GM18907 (cell line): ENCODE measurements around the gene HINT3.
A peak's percentile ranks its signal among the peaks of the same experiment; 100 is the strongest.
"Not testable (repeated sequence)": the region's sequence is repeated elsewhere in the genome, so short reads cannot be mapped to it uniquely, and the experiment has no call there.

ENCODE experiments used
- ATAC-seq: cut with Tn5 transposase; IDR thresholded peaks from one replicate; pipeline ENCODE4 v1.9.1; 2021; ENCODE audit warnings: mild to moderate bottlenecking, moderate library complexity; ENCODE audit not compliant: unreplicated experiment

The HINT3 gene

DNA sequence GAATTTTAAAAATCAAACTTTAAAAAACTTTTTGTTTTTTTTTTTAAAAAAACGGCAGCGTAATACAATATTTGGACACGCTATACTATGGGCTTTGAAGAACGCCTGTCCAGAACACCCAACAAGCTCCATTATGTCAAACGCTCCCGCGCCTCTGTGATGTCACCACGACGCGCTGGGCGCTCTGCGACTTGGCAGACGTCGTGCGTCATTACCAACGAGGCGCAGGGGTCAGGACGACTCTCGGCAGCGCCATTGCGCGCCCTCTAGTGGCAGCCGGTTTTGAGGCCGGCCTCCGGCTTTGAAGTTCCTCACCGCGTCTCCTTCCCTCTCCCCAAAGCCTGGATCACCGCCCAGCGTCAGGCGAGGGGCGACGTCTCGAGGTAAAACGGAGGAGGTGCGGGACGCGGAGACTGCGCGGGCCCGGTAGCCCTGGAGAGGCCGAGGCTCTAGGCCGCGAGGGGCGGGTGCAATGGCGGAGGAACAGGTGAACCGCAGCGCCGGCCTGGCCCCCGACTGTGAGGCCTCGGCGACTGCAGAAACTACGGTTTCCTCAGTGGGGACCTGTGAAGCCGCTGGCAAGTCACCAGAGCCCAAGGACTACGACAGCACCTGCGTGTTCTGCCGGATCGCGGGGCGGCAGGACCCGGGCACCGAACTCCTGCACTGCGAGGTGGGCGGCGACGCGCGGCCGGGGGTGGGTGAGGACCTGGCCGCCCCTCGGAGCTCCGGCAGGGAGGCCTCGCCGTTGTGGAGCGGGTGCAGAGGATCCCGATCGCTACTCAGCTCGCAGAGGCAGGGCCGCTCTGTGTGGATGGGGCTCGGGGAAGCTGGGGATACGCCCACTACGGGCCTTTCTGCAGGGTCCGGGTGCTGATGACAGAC lies at the start of gene HINT3:
TSS of gene HINT3 (plus strand) at position 265 of the 885 bp plus-strand sequence. CDS start at position 473, 208 bp downstream.
- ATAC-seq = peak; percentile 92

DNA sequence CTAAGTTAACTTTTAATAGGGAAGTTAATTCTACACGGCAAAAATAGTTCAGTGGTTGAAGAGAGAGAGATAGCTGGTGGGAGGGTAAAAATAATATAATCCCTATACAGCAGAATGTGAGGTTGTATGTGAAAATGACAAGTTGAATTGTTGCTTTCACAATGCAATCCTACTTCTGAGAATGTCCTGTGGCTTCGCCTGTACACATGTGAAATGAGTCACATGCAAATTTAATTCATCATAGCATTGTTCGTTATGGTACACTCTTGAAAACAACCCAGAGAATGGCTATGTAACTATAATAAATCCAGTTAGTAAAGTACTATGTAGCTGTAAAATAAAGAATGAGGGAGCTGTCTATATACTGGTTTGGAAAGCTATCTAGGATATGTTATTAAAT lies 46.0 kb upstream of the HINT3 start:
- ATAC-seq = peak; percentile 98

DNA sequence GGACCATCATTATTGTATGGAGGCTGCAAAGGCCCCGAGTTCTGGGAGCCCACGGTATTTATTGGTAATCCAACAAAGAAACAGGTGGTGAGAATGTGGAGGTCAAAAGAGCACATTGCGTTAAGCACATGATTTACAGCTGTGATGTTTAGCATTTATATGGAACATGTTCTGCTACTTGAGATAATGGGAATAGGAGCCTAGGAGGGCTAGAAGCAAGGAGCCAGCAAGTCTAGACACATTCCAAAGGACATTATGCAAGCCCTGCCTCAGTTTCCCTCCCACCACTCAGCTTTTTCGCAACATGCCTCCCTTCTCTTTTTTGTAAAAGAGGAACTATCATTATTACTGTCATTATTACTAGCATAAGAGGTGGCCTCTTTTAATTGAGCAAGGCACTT lies 45.5 kb upstream of the HINT3 start:
- ATAC-seq = not testable (repeated sequence)

DNA sequence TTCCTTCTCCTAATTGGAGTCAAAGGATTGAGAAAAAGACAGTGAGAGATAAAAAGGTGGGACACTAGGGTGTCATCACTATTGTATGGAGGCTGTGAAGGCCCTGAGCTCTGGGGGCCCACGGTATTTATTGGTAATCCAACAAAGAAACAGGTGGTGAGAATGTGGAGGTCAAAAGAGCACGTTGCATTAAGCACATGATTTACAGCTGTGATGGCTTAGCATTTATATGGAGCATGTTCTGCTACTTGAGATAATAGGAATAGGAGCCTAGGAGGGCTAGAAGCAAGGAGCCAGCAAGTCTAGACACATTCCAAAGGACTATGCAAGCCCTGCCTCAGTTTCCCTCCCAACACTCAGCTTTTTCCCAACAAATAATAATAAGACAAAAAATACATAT lies 44.1 kb upstream of the HINT3 start:
- ATAC-seq = not testable (repeated sequence)

DNA sequence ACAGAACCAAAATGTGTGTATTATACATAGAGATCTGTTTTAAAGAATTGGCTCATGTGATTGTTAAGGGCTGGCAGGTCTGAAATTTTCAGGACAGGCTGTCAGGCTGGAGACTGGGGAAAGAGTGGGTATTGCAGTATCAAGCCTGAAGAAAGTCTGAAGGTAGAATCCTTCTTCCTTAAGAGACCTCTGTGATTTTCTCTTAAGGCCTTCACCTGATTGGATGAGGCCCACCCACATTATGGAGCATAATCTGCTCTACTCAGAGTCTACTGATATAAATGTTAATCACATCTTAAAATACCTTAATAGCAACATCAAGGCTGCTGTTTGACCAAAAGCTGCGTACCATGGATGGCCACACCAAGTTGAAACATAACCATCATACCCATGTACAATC lies 43.4 kb upstream of the HINT3 start:
- no peak for ATAC-seq

DNA sequence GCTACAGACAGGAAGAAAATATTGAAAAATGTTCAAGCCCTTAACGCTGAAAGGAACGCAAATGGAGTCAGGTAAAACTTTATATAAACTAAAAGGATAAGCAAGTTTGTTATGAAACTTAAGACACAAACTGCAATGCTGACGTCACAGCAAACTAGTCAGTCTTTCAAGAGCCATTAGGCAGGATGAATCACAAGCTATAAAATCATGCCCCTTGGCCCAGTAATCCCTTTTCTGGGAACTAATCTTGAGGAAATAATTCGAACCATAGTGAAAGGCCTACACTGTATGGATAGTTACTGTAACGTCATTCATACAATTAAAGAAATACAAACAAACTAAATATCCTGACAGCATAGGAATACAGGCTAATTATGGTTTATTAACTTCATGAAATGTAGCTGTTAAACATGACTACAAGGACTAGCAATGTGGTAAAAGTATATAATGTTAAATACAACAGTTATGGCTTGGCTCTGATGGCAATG lies 42.7 kb upstream of the HINT3 start:
- no peak for ATAC-seq

DNA sequence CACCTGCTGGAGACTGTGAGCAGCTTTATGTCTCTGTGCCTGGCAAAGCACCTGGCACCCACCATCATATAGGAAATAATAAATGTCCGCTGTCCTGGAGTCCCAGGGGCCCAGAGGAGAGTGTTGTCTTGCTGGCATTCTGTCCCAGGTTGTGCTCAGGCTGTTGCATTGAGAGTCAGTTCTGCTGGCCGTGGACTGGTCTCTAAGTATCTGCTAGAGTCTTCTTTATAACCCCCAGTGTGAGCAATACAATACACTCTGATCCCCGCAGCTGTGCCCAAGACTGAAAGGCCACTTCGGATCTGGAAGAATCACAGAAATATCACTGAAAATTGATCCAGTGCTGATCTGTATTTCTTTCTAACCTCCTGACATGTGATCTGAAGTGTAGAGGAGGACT lies 38.3 kb upstream of the HINT3 start:
- ATAC-seq = no peak

DNA sequence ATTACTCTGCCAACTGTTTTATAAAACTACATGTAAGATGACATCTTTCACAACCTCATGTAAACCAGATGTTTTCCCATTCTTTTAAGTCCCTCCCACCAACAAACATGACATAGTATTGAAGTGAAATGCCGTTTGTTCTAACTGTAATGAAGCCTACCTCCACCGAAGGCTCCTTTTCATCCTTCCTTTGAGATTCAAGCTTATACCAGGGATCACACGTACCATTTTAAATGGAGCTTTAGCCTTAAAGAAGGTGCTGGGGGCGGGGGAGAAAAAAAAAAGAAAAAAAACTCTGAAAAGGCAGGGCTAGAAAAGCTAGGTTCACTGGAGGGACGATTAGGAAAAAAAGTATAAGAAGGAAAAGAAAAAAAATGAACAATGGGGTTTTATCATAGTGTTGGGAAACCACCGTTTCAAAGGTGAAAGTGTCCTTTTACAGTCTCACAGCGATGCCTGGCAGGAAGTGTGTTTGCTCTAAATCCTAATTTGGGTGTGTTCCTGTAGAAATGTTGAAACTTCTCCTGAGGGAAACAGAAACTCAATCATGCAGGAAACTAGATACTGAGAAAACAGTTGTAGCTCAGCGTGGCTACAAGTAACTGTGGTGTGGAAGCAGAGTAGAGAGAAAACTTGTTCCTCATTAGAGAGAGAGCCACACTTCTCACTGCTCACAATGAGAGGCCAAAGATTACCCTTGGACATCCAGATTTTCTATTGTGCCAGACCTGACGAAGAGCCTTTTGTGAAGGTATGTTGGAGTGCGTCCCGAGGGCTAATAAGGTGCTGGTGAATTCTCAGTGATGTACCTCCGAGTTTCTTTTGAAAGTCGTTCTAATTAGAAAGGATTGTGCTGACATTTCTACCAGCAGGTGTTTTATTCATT lies 37.6 kb upstream of the HINT3 start:
- ATAC-seq = peak; percentile 97

DNA sequence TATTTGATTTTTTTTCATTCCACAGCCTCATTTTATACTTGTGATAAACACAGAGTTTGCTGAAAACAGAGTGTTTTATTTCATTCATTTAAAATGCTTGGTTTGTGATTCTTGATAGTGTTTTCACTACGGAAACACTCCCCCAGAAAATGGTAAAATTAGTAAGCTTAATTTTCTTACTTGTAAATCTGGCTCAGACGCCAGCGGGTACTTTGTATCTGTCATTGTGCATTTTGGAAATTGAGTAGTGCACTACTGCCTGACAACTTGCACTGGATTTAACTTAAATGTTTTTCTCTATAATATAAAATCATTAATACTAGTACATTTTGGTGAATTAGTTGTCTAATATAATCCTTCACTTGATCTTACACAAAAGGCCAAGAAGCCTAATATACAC lies 37.0 kb upstream of the HINT3 start:
- ATAC-seq = no peak

DNA sequence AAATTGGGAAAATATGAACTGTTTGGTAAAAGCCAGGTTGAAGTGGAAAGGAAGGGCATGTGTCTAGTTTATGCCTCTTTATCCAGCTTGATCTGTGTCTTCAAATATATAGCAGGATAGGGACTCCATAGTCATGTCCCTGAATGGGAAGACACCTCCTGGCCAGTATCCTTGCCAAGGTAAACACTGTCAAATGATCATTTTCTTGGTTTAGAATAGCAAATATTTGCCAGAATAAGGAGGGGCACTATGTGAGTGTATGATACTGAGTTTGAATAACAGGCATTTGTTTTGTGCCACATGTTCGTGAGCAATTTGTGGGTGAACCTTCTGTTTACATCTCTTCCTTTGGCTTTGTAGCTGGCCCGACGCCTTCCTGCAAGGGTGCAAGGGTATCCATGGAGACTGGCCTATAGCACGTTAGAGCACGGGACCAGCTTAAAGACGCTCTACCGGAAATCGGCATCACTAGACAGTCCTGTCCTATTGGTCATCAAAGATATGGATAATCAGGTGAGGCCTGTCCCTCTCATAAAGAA lies 34.2 kb upstream of the HINT3 start:
- ATAC-seq = no peak

DNA sequence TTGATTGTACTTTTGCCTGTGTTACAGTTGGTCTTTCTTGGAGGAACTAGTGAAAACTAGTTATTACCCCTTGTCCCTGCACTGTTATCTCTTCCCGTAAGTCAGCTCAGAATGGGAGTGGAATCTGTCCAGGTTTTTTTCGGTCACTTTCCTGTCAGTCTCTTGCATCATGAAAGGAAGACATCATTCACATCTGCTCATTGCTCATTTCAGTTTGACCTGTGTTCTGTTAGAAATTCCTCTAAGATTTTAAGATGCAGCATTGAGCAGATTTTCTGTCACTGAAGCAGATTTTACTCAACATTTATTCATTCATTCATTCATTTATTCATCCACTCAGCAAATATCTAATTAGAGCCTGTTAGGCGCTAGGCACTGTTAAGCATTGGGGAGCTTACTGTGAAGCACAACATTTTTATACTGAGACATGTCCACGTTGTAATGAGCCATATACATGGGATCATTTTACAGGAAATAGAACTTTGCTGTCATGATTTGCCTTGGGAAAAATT lies 33.1 kb upstream of the HINT3 start:
- ATAC-seq = no peak

DNA sequence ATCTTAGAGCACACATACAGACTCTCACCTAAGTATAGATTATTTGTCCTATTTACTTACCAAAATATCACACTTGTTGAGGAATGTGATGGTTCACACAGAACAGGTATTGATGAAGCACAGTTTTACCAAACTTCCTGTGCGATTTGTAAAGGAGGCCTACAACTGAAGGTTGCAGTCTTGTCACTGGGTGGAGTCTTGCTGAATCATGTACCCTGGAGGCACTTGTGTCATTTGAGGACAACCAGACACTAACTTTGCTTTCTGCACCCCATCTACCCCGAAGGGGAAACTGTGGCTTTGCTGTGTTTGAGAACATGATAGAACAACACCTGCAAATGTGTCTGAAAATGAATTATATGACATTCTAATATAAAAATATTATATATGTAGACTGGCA lies 32.4 kb upstream of the HINT3 start:
- no peak for ATAC-seq

DNA sequence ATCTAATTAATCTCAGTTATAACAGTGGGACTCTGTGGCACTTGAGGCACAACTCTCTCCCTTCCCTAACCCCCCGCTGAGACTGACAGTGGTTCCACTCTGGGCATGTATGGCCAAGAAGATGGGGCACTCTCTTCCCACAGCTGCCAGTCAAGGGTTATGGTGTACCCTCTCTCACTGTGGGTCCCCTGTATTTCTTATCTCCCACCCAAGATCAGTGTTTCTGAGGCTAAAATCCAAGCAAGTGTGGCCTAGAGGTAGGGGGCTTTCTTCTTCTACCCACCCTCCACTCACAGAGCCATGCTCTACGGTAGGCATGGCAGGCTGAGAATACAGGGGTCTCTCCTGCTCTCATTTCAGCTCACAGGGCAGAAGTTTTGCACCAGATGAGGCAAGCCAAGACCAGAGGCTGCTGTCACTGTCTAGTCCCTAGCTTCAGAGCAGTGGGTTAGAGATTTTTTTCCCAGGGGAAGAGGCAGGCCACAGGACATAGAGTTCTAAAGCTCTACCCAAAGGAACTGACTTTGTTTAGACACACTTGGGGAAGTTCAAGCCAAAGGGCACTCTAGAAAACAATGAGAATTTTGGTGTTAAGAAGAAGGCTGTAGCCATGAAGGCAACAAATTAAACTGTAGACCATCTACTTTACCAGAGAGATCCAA lies 31.7 kb upstream of the HINT3 start:
- ATAC-seq = no peak

DNA sequence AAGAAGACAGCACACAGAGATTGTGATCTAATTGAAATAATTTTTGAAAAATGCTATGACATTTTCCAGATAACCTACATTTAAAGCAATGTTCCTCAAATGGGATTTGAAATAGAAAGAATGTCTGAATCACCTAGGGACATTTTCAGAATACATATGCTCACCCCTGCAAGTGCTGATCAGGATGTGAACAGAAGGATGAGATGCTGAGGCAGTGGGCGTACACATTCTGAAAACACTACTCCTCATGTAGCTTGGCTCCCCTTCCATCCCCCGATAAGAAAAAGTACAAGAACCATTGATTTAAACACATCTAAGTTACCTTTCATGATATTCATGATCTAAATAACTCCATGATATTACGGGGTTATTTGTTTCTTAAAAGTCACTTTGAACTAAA lies 29.9 kb upstream of the HINT3 start:
- ATAC-seq = no peak

DNA sequence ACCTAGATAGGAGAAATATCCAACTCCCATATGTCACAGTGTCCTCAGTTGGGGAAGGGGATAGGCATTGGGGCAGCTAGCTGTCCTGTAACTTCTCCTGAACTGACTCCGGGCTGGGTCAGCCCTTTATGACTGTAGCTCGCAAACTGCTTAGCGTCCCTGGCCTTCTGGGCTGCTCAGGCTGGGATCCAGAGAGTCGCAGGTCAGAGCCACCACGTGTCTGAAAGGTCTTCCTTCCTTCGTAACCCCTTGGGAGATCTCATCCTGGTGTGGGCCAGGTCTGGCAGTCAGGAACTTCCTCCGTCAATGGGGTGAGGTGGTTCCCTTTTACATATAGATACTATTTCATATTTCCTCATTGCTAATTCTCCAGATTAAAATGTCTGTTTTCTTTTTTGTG lies 28.8 kb upstream of the HINT3 start:
- no peak for ATAC-seq

DNA sequence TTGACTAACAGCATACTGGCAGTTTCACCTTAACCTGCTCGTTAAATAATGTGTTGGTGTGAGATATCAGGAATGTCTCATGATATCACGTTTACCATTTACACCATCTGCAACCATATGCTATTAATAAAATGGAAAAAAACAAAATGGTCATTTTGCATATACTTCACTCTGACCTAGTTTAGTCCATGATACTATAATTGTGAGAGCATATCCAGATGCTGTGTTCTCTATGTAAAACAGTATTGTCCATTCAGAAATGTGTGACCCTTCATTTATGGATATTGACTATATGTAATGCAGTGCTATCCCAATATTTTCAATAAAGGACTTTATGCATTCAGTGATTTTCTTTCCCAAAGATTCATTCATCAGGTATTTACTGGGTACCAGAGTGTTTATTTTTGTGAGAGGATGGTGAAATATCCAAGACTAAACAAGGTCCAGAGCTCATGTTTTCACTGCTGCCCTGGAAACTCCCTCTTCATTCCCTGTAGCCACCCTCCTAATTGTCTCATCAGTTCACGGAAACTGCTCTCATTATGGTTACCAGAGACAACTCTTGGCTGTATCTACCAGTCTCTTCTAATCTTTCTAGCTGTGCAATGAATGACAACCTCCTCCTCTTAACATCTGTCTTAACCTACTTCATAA lies 25.7 kb upstream of the HINT3 start:
- ATAC-seq = no peak

DNA sequence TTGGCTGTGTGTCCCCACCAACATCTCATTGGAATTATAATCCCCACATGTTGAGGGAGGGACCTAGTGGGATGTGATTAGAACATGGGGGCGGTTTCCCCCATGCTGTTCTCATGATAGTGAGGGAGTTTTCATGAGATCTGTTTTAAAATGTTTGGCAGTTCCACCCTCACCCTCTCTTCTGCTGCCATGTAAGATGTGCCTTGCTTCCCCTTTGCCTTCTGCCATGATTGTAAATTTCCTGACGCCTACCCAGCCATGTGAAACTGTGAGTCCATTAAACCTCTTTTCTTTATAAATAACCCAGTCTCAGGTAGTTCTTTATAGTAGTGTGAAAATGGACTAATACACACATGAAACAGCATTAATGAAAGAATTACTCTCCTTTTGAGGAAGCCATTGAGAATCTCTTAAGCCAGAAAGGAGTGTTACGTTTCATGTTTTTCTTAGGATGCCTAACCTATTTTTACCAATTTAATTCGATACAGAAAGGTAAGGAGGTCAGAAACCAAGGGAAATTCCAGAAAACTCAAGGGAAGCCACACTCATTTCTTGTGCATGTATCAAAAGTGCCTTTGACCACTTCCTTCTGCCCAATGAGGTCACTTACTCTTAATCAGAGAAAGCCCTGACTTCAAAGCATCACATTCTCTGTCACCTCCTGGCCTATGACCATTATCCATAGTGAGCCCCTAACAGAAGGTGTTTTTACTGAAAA lies 24.7 kb upstream of the HINT3 start:
- ATAC-seq = peak; percentile 89

DNA sequence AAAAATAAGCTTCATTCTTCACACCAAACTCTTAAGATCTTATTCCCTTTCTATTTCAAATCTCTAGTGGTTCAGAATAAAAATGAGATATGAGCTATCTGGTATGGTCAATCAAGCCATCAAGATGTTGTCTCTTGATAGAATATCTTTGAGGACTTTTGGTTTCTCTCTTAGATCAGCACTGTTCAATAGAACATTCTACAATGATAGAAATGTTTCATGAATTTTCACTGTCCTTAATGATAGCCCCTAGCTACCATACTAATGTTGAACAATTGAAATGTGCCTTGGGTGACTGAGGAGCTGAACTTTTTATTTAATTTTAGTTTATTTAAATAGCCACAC lies 24.1 kb upstream of the HINT3 start:
- peak; percentile 11 for ATAC-seq

DNA sequence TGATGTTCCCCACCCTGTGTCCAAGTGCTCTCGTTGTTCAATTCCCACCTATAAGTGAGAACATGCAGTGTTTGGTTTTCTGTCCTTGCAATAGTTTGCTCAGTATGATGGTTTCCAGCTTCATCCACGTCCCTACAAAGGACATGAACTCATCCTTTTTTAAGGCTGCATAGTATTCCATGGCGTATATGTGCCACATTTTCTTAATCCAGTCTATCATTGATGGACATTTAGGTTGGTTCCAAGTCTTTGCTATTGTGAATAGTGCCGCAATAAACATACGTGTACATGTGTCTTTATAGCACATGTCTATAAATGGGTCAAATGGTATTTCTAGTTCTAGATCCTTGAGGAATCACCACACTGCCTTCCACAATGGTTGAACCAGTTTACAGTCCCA lies 21.1 kb upstream of the HINT3 start:
- not testable (repeated sequence) for ATAC-seq

DNA sequence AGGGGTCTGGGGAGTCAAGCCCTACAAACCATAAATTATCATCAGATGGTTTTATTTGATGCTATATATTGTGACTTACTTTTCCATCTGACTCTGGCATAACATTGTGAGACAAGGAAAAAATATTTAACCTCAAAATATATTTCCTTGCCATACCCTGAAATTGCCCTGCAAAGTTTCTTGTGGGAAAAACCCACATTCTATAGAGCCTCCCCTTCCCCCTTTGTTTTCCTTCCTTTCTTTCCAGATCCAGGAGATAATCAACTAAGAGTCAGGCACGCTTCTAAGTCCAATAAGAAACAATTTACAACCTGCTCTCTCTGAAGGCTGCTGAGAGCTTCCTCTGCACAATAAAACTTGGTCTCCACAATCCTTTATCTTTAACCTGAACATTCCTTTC lies 17.5 kb upstream of the HINT3 start:
- ATAC-seq = no peak
